ENCODE data around the gene CGB8.

CGB8 gene

DNA sequence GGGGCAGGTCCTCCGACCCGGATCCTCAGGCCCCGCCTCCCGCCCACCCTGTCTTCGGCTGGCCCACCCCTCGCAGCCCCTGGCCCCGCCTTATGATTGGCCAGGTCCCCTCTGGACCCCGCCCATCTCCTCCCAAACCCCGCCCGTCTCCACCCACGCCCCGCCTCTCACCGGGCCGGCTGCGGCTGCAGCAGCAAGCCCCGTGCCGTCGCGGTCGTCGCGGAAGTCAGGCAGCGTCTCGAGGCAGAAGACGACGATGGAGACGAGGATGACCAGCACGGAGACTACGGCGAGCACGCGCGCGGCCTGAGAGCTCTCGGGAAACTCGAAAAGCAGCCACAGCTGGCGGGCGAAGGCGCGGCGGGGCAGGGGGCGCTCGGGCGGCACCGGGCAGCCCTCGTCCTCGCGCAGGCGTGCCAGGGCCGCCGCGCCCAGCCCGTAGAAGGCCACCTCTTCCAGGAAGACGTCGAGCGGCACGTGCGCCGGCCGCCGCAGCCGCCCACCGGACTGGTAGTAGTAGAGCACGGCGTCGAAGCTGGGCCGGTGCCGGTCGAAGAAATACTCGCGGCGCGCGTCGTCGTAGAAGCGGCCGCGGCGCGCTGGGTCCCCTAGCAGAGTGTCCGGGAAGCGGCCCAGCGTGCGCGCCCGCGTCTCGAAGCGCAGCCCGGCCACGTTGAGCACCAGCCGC lies 23.1 kb upstream of the CGB8 start:
- no peak for TF ChIP-seq CTCF (IDR thresholded peaks at IDR 0.05; ENCODE audit: low read depth, low read length)
- H3K4me3 ChIP-seq (ENCODE audit: low read depth, low read length): no peak overlapping the region

- H3K4me3 ChIP-seq (ENCODE audit: low read depth, low read length): no peak overlapping the region
- TF ChIP-seq CTCF (IDR thresholded peaks at IDR 0.05; ENCODE audit: low read depth, low read length): no peak
These were observed 21.5 kb upstream of the CGB8 start for GRCh38 chr19:49070416-49070815.

GRCh38 chr19:49069026-49069425 lies 20.1 kb upstream of the CGB8 start:
- no peak overlapping the region for H3K4me3 ChIP-seq (ENCODE audit: low read depth, low read length)
- TF ChIP-seq CTCF (IDR thresholded peaks at IDR 0.05; ENCODE audit: low read depth, low read length): no peak

- H3K4me3 ChIP-seq (ENCODE audit: low read depth, low read length): no peak overlapping the region
- no peak for TF ChIP-seq CTCF (IDR thresholded peaks at IDR 0.05; ENCODE audit: low read depth, low read length)
These were observed 18.6 kb upstream of the CGB8 start for GRCh38 chr19:49067554-49067953.

- H3K4me3 ChIP-seq (ENCODE audit: low read depth, low read length): no peak overlapping the region
- TF ChIP-seq CTCF (IDR thresholded peaks at IDR 0.05; ENCODE audit: low read depth, low read length): no peak
These were observed 17.1 kb upstream of the CGB8 start for GRCh38 chr19:49065905-49066512.

DNA sequence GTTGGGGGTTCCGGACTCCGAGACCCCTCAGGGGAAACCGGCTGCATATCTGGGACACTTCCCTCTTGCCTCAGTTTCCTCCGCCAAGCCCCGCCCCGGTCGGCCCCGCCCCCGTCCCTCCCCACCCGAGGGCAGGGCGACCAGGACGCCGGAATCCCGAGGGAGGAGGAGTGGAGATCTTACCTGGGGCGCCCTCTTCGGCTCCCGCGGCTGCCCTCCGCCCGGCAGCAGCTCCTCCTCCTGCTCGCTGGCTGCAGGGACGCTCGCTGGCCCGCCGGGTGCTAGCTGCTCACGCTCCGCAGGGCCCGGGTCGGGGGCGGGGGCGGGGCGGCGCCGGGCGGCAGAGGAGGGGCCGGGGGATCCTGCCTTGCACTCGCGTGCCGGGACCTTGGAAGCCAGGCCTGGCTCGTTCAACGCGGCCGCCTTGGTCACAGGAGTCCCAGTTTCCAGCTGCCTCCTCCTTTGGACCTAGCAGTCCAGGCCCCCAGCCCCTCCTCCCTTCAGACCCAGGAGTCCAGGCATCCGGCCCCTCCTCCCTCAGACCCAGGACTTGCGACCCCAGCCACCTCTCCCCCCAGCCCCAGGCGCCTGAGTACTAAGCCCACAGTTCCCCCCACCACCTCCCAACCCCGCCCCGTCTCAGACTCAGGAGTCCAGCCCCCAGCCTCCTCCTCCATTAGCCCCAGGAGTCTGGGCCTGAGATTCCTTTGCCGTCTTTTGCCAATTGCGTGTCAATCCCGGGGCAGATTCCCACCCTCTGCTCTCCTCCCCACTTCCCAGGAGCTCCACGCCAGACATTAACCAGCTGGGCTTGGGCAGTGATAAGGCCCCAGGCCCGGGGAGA lies 16.1 kb upstream of the CGB8 start, which contains the start of gene NTF4:
NTF4 (minus strand) TSS at position 51 of the 844 bp plus-strand sequence. CDS start 2,821 bp downstream, outside the sequence.
- TF ChIP-seq CTCF (IDR thresholded peaks at IDR 0.05; ENCODE audit: low read depth, low read length): no peak
- H3K4me3 ChIP-seq (ENCODE audit: low read depth, low read length): peak within 1 kb of the TSS; percentile 37

Measured in WI38 (cell line).